ENCODE data around the gene SLC25A25.

SLC25A25 gene

GRCh38 chr9:128150594-128151308 is 82.7 kb downstream of the SLC25A25 start:
- peak; percentile 56 for TF ChIP-seq CTCF (IDR thresholded peaks at IDR 0.05; ENCODE audit: low read depth, low read length, missing control alignments)
- no peak overlapping the region for H3K4me3 ChIP-seq (ENCODE audit: low read depth, low read length)
- no peak for DNase-seq (ENCODE audit: low read depth)

- no peak overlapping the region for H3K4me3 ChIP-seq (ENCODE audit: low read depth, low read length)
- no peak for DNase-seq (ENCODE audit: low read depth)
- no peak for TF ChIP-seq CTCF (IDR thresholded peaks at IDR 0.05; ENCODE audit: low read depth, low read length, missing control alignments)
Observed at GRCh38 chr9:128151309-128152132, 83.5 kb downstream of the SLC25A25 start.

- no peak for DNase-seq (ENCODE audit: low read depth)
- H3K4me3 ChIP-seq (ENCODE audit: low read depth, low read length) = no peak overlapping the region
- no peak for TF ChIP-seq CTCF (IDR thresholded peaks at IDR 0.05; ENCODE audit: low read depth, low read length, missing control alignments)
Observed at GRCh38 chr9:128152133-128153059, 84.4 kb downstream of the SLC25A25 start.

- no peak for DNase-seq (ENCODE audit: low read depth)
Observed at GRCh38 chr9:128153060-128153946, 85.3 kb downstream of the SLC25A25 start.

GRCh38 chr9:128153947-128154695 is 86.1 kb downstream of the SLC25A25 start:
- no peak for DNase-seq (ENCODE audit: low read depth)
- no peak overlapping the region for H3K4me3 ChIP-seq (ENCODE audit: low read depth, low read length)
- TF ChIP-seq CTCF (IDR thresholded peaks at IDR 0.05; ENCODE audit: low read depth, low read length, missing control alignments) = no peak

More at GRCh38 chr9:128153060-128153946, 85.3 kb downstream of the SLC25A25 start:
- H3K4me3 ChIP-seq (ENCODE audit: low read depth, low read length) = no peak overlapping the region
- TF ChIP-seq CTCF (IDR thresholded peaks at IDR 0.05; ENCODE audit: low read depth, low read length, missing control alignments) = no peak

Measured in GM12864 (cell line).